WTC11 (cell line): ENCODE measurements around the gene SHD. TPM values are rescaled to one million over a fixed set of nuclear protein-coding genes. Genes with fewer than 3 reads are reported as not detected.
A peak's percentile ranks its signal among the peaks of the same experiment; 100 is the strongest.
"Not testable (repeated sequence)": the region's sequence is repeated elsewhere in the genome, so short reads cannot be mapped to it uniquely, and the experiment has no call there.

Experiments
- ATAC-seq: fragments of 200-7000 bp; cut with Tn5 transposase; 2 replicates; pipeline ENCODE4 v1.10.0; 2021; ENCODE audit warnings: mild to moderate bottlenecking, moderate library complexity
- Bru-seq: library from RNA; stranded (reverse); fragments of 400-500 nt; gene quantifications from one replicate; lab custom pipeline; 2021; lab: Mats Ljungman, UMichigan
- CTCF ChIA-PET: fragments of 300-600 bp; sonication (Branson Sonifier 250); formaldehyde crosslinking; loops from one replicate; lab custom pipeline; 2021; ENCODE audit warnings: antibody characterized with exemption; lab: Charles Lee
- POLR2A ChIA-PET: fragments of 350-600 bp; sonication (Branson Sonifier 250); formaldehyde crosslinking; loops from one replicate; lab custom pipeline; 2021; ENCODE audit warnings: antibody characterized with exemption; lab: Charles Lee
- DNase-seq: peaks from one replicate; pipeline ENCODE4 v3.0.0; 2021; ENCODE audit warnings: low spot score
- H3K27ac Mint-ChIP-seq: 2 replicates; pipeline ENCODE4 v1.8.0; 2021; ENCODE audit warnings: mixed read lengths
- H3K27me3 Mint-ChIP-seq: 2 replicates; pipeline ENCODE4 v1.8.0; 2021; ENCODE audit warnings: low read depth, mild to moderate bottlenecking, moderate library complexity, mixed read lengths
- H3K36me3 Mint-ChIP-seq: 2 replicates; pipeline ENCODE4 v1.8.0; 2021; ENCODE audit warnings: mixed read lengths
- H3K4me1 Mint-ChIP-seq: 2 replicates; pipeline ENCODE4 v1.8.0; 2022; ENCODE audit warnings: mixed read lengths
- H3K4me3 Mint-ChIP-seq: 2 replicates; pipeline ENCODE4 v1.8.0; 2021; ENCODE audit warnings: mild to moderate bottlenecking, moderate library complexity, mixed read lengths
- H3K9me3 Mint-ChIP-seq: 2 replicates; pipeline ENCODE4 v1.8.0; 2021; ENCODE audit warnings: mixed read lengths
- CBFB ChIP-seq: sonication (generic); formaldehyde crosslinking; IDR thresholded peaks from 2 replicates; pipeline ENCODE4 v1.8.1; 2022; ENCODE audit warnings: mild to moderate bottlenecking, low read depth, missing genetic modification reagents
- E2F4 ChIP-seq: sonication (generic); formaldehyde crosslinking; IDR thresholded peaks from 2 replicates; pipeline ENCODE4 v1.8.1; 2022; ENCODE audit warnings: low read depth, mild to moderate bottlenecking, moderate library complexity, missing genetic modification reagents, borderline replicate concordance
- ETV6 ChIP-seq: sonication (generic); formaldehyde crosslinking; IDR thresholded peaks from 2 replicates; pipeline ENCODE4 v1.8.1; 2022; ENCODE audit warnings: mild to moderate bottlenecking, missing genetic modification reagents
- GABPB1 ChIP-seq: sonication (generic); formaldehyde crosslinking; IDR thresholded peaks from 2 replicates; pipeline ENCODE4 v1.8.1; 2023; ENCODE audit warnings: mild to moderate bottlenecking, missing genetic modification reagents
- HMGA2 ChIP-seq: fragments of 250-450 bp; sonication (Bioruptor Pico); IDR thresholded peaks from 2 replicates; pipeline ENCODE4 v1.4.0; 2021; ENCODE audit warnings: mild to moderate bottlenecking, moderate library complexity
- RORB ChIP-seq: fragments of 250-450 bp; sonication (Bioruptor Pico); IDR thresholded peaks from 2 replicates; pipeline ENCODE4 v1.9.0; 2021; ENCODE audit warnings: mild to moderate bottlenecking
- SOX15 ChIP-seq: fragments of 250-450 bp; sonication (Bioruptor Pico); IDR thresholded peaks from 2 replicates; pipeline ENCODE4 v1.9.0; 2021; ENCODE audit warnings: mild to moderate bottlenecking
- TP53 ChIP-seq: sonication (generic); formaldehyde crosslinking; IDR thresholded peaks from 2 replicates; pipeline ENCODE4 v1.8.1; 2023; ENCODE audit warnings: mild to moderate bottlenecking, missing genetic modification reagents
- USF2 ChIP-seq: sonication (generic); formaldehyde crosslinking; IDR thresholded peaks from 2 replicates; pipeline ENCODE4 v1.8.1; 2023; ENCODE audit warnings: mild to moderate bottlenecking, missing genetic modification reagents, moderate library complexity
- ZNF121 ChIP-seq: sonication (generic); formaldehyde crosslinking; IDR thresholded peaks from 2 replicates; pipeline ENCODE4 v1.8.0; 2023; ENCODE audit warnings: missing genetic modification reagents
- long read RNA-seq, 3 experiments: library from RNA in 1 of 3; library from capped mRNA in 1 of 3; library from polyadenylated mRNA in 1 of 3; unstranded in 2 of 3; stranded (forward) in 1 of 3; transcript quantifications; one replicate each; pipeline ENCODE4 v2.0.0, GENCODE V29; 2021
- total RNA-seq: library from RNA; stranded (reverse); gene quantifications from 3 replicates; pipeline ENCODE4 v1.2.3, GENCODE V29; 2021
- TF ChIP-seq, protein P1 (sequence below): sonication (generic); formaldehyde crosslinking; IDR thresholded peaks from 2 replicates; pipeline ENCODE4 v1.8.0; 2022; ENCODE audit warnings: mild to moderate bottlenecking, missing genetic modification reagents
- TF ChIP-seq, protein P2 (sequence below): sonication (generic); formaldehyde crosslinking; IDR thresholded peaks from 2 replicates; pipeline ENCODE4 v1.8.1; 2022; ENCODE audit warnings: low read depth, missing genetic modification reagents, borderline replicate concordance
- TF ChIP-seq, protein P3 (sequence below): sonication (generic); formaldehyde crosslinking; IDR thresholded peaks from 2 replicates; pipeline ENCODE4 v1.8.1; 2022; ENCODE audit warnings: missing genetic modification reagents, borderline replicate concordance

Gene SHD
- total RNA-seq (2.0 to 3.6 TPM (median 3.4 TPM) in 3 replicates), Bru-seq, nascent RNA (percentile 13 among the genes with signal in this experiment)
- long read RNA-seq, experiment 1, partial matches to known transcripts = 0 of 5 reads
- long read RNA-seq, experiment 1, other reads (novel, unspliced or antisense) = 1 of 5 reads
- long read RNA-seq, experiment 2 = 0 reads
- long read RNA-seq, experiment 3, partial matches to known transcripts = 0 of 1 reads
- long read RNA-seq, experiment 3, other reads (novel, unspliced or antisense) = 1 of 1 reads

DNA sequence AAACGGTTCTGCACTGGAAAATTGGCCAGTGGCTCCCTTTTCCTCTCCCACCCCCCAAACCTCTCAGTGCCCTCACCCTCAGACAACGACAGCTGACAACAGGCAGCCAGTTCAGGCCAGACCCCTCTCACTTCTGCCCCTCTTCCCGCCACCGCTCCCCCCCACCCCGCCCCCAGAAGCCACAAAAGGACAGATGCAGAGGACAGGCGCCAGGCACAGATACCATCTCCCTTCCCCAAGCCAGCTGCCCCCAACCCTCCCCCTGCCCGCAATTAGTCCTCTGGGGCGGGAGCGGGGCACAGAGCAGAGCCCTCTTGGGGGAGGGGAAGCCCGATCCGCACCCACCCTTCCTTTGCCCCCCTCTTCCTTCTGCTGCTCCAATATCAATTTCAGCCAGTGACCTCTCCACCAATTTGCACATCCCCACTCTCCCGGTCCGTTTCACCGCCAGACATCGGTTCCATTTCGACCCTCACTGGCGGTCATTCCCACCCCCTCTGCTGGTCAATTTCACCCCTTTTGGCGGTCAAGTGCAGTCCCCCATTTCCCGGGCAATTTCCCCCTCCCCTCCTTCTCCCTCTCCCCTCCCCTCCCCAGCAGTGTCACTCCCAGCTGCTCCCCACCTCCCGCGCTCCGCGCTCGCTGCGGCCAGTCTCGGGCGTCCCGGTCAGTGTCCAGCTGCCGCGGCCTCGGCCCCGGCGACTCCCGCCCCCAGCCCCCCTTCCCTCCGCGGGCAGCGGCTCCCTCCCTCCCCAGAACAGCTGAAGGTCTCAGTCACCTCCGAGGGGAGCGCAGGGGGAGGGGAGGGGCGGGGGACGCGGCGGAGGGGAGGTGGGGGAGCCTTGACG, at the start of gene SHD:
Gene SHD (plus strand): TSS at position 848 of the 848 bp plus-strand sequence. CDS start 798 bp downstream, outside the sequence.
- Mint-ChIP-seq H3K27ac (no peak within 1 kb of the TSS), H3K4me3 (peak within 1 kb of the TSS; percentile 90), H3K27me3 (peaks cover 57% of the 10 kb centered on the region), H3K4me1 (peaks cover 8% of the 10 kb centered on the region; the same call in 1 of the 2 replicates), H3K9me3 (no peaks in the 10 kb centered on the region), H3K36me3 (no peaks in the 10 kb centered on the region)
- ChIA-PET POLR2A (no interaction called here), CTCF (interaction anchor here (0.6 to 10.5 kb wide), 11 partner anchors 8 to 373 kb away, joined by 3 to 172 read pairs (median 3); partner anchors contain the start of gene MPND)
- DNase-seq (peak; percentile 48), ATAC-seq (peak; percentile 21)
- TF ChIP-seq CBFB (CRISPR knock-in tag) (no peak), ETV6 (no peak), HMGA2 (no peak), TP53 (CRISPR knock-in tag) (no peak), E2F4 (CRISPR knock-in tag) (no peak), RORB (no peak), USF2 (CRISPR knock-in tag) (no peak), SOX15 (CRISPR knock-in tag) (no peak), GABPB1 (no peak)
- TF ChIP-seq, protein P1, sequence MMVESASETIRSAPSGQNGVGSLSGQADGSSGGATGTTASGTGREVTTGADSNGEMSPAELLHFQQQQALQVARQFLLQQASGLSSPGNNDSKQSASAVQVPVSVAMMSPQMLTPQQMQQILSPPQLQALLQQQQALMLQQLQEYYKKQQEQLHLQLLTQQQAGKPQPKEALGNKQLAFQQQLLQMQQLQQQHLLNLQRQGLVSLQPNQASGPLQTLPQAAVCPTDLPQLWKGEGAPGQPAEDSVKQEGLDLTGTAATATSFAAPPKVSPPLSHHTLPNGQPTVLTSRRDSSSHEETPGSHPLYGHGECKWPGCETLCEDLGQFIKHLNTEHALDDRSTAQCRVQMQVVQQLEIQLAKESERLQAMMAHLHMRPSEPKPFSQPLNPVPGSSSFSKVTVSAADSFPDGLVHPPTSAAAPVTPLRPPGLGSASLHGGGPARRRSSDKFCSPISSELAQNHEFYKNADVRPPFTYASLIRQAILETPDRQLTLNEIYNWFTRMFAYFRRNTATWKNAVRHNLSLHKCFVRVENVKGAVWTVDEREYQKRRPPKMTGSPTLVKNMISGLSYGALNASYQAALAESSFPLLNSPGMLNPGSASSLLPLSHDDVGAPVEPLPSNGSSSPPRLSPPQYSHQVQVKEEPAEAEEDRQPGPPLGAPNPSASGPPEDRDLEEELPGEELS (CRISPR knock-in tag) = no peak
- TF ChIP-seq, protein P2, sequence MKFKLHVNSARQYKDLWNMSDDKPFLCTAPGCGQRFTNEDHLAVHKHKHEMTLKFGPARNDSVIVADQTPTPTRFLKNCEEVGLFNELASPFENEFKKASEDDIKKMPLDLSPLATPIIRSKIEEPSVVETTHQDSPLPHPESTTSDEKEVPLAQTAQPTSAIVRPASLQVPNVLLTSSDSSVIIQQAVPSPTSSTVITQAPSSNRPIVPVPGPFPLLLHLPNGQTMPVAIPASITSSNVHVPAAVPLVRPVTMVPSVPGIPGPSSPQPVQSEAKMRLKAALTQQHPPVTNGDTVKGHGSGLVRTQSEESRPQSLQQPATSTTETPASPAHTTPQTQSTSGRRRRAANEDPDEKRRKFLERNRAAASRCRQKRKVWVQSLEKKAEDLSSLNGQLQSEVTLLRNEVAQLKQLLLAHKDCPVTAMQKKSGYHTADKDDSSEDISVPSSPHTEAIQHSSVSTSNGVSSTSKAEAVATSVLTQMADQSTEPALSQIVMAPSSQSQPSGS (CRISPR knock-in tag) = no peak
- TF ChIP-seq, protein P3, sequence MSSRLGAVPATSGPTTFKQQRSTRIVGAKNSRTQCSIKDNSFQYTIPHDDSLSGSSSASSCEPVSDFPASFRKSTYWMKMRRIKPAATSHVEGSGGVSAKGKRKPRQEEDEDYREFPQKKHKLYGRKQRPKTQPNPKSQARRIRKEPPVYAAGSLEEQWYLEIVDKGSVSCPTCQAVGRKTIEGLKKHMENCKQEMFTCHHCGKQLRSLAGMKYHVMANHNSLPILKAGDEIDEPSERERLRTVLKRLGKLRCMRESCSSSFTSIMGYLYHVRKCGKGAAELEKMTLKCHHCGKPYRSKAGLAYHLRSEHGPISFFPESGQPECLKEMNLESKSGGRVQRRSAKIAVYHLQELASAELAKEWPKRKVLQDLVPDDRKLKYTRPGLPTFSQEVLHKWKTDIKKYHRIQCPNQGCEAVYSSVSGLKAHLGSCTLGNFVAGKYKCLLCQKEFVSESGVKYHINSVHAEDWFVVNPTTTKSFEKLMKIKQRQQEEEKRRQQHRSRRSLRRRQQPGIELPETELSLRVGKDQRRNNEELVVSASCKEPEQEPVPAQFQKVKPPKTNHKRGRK (CRISPR knock-in tag) = no peak

GRCh38 chr19:4230237-4230636, 48.8 kb upstream of the SHD start:
- H3K4me1 Mint-ChIP-seq, H3K9me3 Mint-ChIP-seq, POLR2A ChIA-PET, ATAC-seq, H3K27ac Mint-ChIP-seq, H3K4me3 Mint-ChIP-seq, DNase-seq, H3K36me3 Mint-ChIP-seq, H3K27me3 Mint-ChIP-seq: not testable (repeated sequence)
- CTCF ChIA-PET = interaction anchor here (0.9 to 2.9 kb wide), 5 partner anchors 9 to 561 kb away, joined by 3 to 10 read pairs (median 3); partner anchors contain the start of gene FEM1A

DNA sequence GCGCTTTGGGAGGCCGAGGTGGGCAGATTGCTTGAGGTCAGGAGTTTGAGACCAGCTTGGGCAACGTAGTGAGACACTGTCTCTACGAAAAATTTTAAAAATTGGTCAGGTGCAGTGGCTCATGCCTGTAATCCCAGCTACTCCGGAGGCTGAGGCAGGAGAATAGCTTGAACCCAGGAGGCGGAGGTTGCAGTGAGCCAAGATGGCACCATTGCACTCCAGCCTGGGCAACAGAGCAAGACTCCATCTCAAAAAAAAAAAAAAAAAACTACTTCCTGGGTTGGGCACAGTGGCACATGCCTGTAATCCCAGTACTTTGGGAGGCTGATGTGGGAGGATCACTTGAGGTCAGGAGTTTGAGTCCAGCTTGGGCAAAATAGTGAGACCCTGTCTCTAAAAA, 47.5 kb upstream of the SHD start:
- ChIA-PET CTCF (interaction anchor here (0.8 to 2.9 kb wide), 3 partner anchors 31 to 112 kb away, joined by 6 to 10 read pairs (median 8); partner anchors contain the start of gene MPND), POLR2A (interaction anchor here (0.6 kb wide), 1 partner anchor 246 kb away, joined by 3 read pairs; no protein-coding TSS in a partner anchor)
- DNase-seq, H3K27ac Mint-ChIP-seq, H3K4me3 Mint-ChIP-seq, H3K36me3 Mint-ChIP-seq, ATAC-seq, H3K27me3 Mint-ChIP-seq, H3K4me1 Mint-ChIP-seq, H3K9me3 Mint-ChIP-seq: not testable (repeated sequence)
- peak; percentile 76 for TF ChIP-seq ZNF121 (CRISPR knock-in tag)

DNA sequence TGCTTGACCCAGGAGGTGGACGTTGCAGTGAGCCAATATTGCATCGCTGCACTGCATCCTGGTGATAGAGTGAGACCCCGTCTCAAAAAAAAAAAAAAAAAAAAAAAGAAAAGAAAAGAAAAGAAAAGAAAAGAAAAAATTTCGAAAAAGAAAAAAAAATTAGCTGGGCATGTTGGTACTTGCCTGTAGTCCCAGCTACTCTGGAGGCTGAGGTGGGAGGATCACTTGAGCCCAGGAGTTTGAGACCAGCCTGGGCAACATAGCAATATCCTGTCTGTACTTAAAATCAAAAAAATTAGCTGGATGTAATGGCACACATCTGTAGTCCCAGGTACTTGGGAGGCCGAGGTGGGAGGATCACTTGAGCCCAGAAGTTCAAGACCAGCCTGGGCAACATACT, 46.9 kb upstream of the SHD start:
- H3K27ac Mint-ChIP-seq, H3K36me3 Mint-ChIP-seq, H3K4me1 Mint-ChIP-seq, ATAC-seq, H3K4me3 Mint-ChIP-seq, DNase-seq, H3K9me3 Mint-ChIP-seq, H3K27me3 Mint-ChIP-seq: not testable (repeated sequence)
- CTCF ChIA-PET = interaction anchor here (0.6 to 2.2 kb wide), 12 partner anchors 10 to 293 kb away, joined by 3 to 14 read pairs (median 4); partner anchors contain the start of gene FSD1
- POLR2A ChIA-PET = interaction anchor here (0.6 kb wide), 2 partner anchors 31 to 247 kb away, joined by 3 to 7 read pairs; no protein-coding TSS in a partner anchor
